ENCODE measurements around the gene SLIT1. TPM values are rescaled to one million over a fixed set of nuclear protein-coding genes. Genes with fewer than 3 reads are reported as not detected.

Gene SLIT1
- total RNA-seq, 1 donor from 2014 or later, result under 0.01 TPM

GRCh38 chr10:96998329-96998888, 187.3 kb downstream of the SLIT1 start:
- no peaks in the 10 kb centered on the region for H3K27me3 ChIP-seq (ENCODE audit: control insufficient read depth in 3 of 3, insufficient read depth in 3 of 3, low read length in 3 of 3)
- H3K9ac ChIP-seq (ENCODE audit: low read depth in 1 of 3, low read length in 3 of 3), result no peak overlapping the region
- no peaks in the 10 kb centered on the region for H3K9me3 ChIP-seq (ENCODE audit: control insufficient read depth in 3 of 3, low read length in 3 of 3)
- peaks cover 2 to 21% (median 8%) of the 10 kb centered on the region in 3 donors for H3K4me1 ChIP-seq (ENCODE audit: control insufficient read depth in 3 of 3, insufficient read depth in 3 of 3, low read length in 3 of 3)
- H3K36me3 ChIP-seq (ENCODE audit: control insufficient read depth in 3 of 3, insufficient read depth in 3 of 3, low read length in 3 of 3), result no peaks in the 10 kb centered on the region
- no peak overlapping the region for H3K27ac ChIP-seq (ENCODE audit: low read depth, low read length)
- H3K4me3 ChIP-seq (ENCODE audit: low read length in 3 of 3), result no peak overlapping the region

- Histone ChIP-seq H3K9me3 (ENCODE audit: control insufficient read depth in 3 of 3, low read length in 3 of 3) (no peaks in the 10 kb centered on the region), H3K27ac (ENCODE audit: low read depth, low read length) (no peak overlapping the region), H3K4me3 (ENCODE audit: low read length in 3 of 3) (no peak overlapping the region), H3K9ac (ENCODE audit: low read depth in 1 of 3, low read length in 3 of 3) (no peak overlapping the region), H3K36me3 (ENCODE audit: control insufficient read depth in 3 of 3, insufficient read depth in 3 of 3, low read length in 3 of 3) (no peaks in the 10 kb centered on the region), H3K27me3 (ENCODE audit: control insufficient read depth in 3 of 3, insufficient read depth in 3 of 3, low read length in 3 of 3) (no peaks in the 10 kb centered on the region), H3K4me1 (ENCODE audit: control insufficient read depth in 3 of 3, insufficient read depth in 3 of 3, low read length in 3 of 3) (peaks cover 2 to 24% (median 10%) of the 10 kb centered on the region in 3 donors)
Measured at GRCh38 chr10:96996275-96996965, 189.3 kb downstream of the SLIT1 start.

GRCh38 chr10:96995851-96996250, 189.9 kb downstream of the SLIT1 start:
- no peak overlapping the region for H3K27ac ChIP-seq (ENCODE audit: low read depth, low read length)
- H3K27me3 ChIP-seq (ENCODE audit: control insufficient read depth in 3 of 3, insufficient read depth in 3 of 3, low read length in 3 of 3), result no peaks in the 10 kb centered on the region
- H3K36me3 ChIP-seq (ENCODE audit: control insufficient read depth in 3 of 3, insufficient read depth in 3 of 3, low read length in 3 of 3), result no peaks in the 10 kb centered on the region
- H3K9me3 ChIP-seq (ENCODE audit: control insufficient read depth in 3 of 3, low read length in 3 of 3), result no peaks in the 10 kb centered on the region
- H3K4me3 ChIP-seq (ENCODE audit: low read length in 3 of 3), result no peak overlapping the region
- H3K9ac ChIP-seq (ENCODE audit: low read depth in 1 of 3, low read length in 3 of 3), result no peak overlapping the region
- peaks cover 2 to 25% (median 11%) of the 10 kb centered on the region in 3 donors for H3K4me1 ChIP-seq (ENCODE audit: control insufficient read depth in 3 of 3, insufficient read depth in 3 of 3, low read length in 3 of 3)

GRCh38 chr10:96992721-96993120, 193.0 kb downstream of the SLIT1 start:
- Histone ChIP-seq H3K9me3 (ENCODE audit: control insufficient read depth in 3 of 3, low read length in 3 of 3) (no peaks in the 10 kb centered on the region), H3K27ac (ENCODE audit: low read depth, low read length) (no peak overlapping the region), H3K9ac (ENCODE audit: low read depth in 1 of 3, low read length in 3 of 3) (no peak overlapping the region), H3K4me1 (ENCODE audit: control insufficient read depth in 3 of 3, insufficient read depth in 3 of 3, low read length in 3 of 3) (peaks cover 2 to 20% (median 11%) of the 10 kb centered on the region in 3 donors), H3K4me3 (ENCODE audit: low read length in 3 of 3) (no peak overlapping the region), H3K27me3 (ENCODE audit: control insufficient read depth in 3 of 3, insufficient read depth in 3 of 3, low read length in 3 of 3) (no peaks in the 10 kb centered on the region), H3K36me3 (ENCODE audit: control insufficient read depth in 3 of 3, insufficient read depth in 3 of 3, low read length in 3 of 3) (no peaks in the 10 kb centered on the region)

GRCh38 chr10:96991313-96991841, 194.4 kb downstream of the SLIT1 start:
- Histone ChIP-seq H3K4me3 (ENCODE audit: low read length in 3 of 3) (no peak overlapping the region), H3K27ac (ENCODE audit: low read depth, low read length) (no peak overlapping the region), H3K4me1 (ENCODE audit: control insufficient read depth in 3 of 3, insufficient read depth in 3 of 3, low read length in 3 of 3) (peaks cover 2 to 20% (median 11%) of the 10 kb centered on the region in 3 donors), H3K9ac (ENCODE audit: low read depth in 1 of 3, low read length in 3 of 3) (no peak overlapping the region), H3K9me3 (ENCODE audit: control insufficient read depth in 3 of 3, low read length in 3 of 3) (no peaks in the 10 kb centered on the region), H3K27me3 (ENCODE audit: control insufficient read depth in 3 of 3, insufficient read depth in 3 of 3, low read length in 3 of 3) (no peaks in the 10 kb centered on the region), H3K36me3 (ENCODE audit: control insufficient read depth in 3 of 3, insufficient read depth in 3 of 3, low read length in 3 of 3) (no peaks in the 10 kb centered on the region)

GRCh38 chr10:96988426-96988825, 197.3 kb downstream of the SLIT1 start:
- no peak overlapping the region for H3K9ac ChIP-seq (ENCODE audit: low read depth in 1 of 3, low read length in 3 of 3)
- peaks cover 0 to 6% (median 4%) of the 10 kb centered on the region in 3 donors for H3K4me1 ChIP-seq (ENCODE audit: control insufficient read depth in 3 of 3, insufficient read depth in 3 of 3, low read length in 3 of 3)
- no peak overlapping the region for H3K27ac ChIP-seq (ENCODE audit: low read depth, low read length)
- no peaks in the 10 kb centered on the region for H3K36me3 ChIP-seq (ENCODE audit: control insufficient read depth in 3 of 3, insufficient read depth in 3 of 3, low read length in 3 of 3)
- no peaks in the 10 kb centered on the region for H3K9me3 ChIP-seq (ENCODE audit: control insufficient read depth in 3 of 3, low read length in 3 of 3)
- no peaks in the 10 kb centered on the region for H3K27me3 ChIP-seq (ENCODE audit: control insufficient read depth in 3 of 3, insufficient read depth in 3 of 3, low read length in 3 of 3)
- H3K4me3 ChIP-seq (ENCODE audit: low read length in 3 of 3), result no peak overlapping the region

- Histone ChIP-seq H3K27me3 (ENCODE audit: control insufficient read depth in 3 of 3, insufficient read depth in 3 of 3, low read length in 3 of 3) (no peaks in the 10 kb centered on the region), H3K27ac (ENCODE audit: low read depth, low read length) (no peak overlapping the region), H3K9ac (ENCODE audit: low read depth in 1 of 3, low read length in 3 of 3) (no peak overlapping the region)
Measured at GRCh38 chr10:96987842-96988175, 197.9 kb downstream of the SLIT1 start.

GRCh38 chr10:96987141-96987841, 198.5 kb downstream of the SLIT1 start:
- Histone ChIP-seq H3K36me3 (ENCODE audit: control insufficient read depth in 3 of 3, insufficient read depth in 3 of 3, low read length in 3 of 3) (peaks cover 0 to 2% (median 1%) of the 10 kb centered on the region in 3 donors), H3K4me3 (ENCODE audit: low read length in 3 of 3) (no peak overlapping the region), H3K27ac (ENCODE audit: low read depth, low read length) (no peak overlapping the region), H3K4me1 (ENCODE audit: control insufficient read depth in 3 of 3, insufficient read depth in 3 of 3, low read length in 3 of 3) (peaks cover 0 to 6% (median 4%) of the 10 kb centered on the region in 3 donors), H3K9me3 (ENCODE audit: control insufficient read depth in 3 of 3, low read length in 3 of 3) (no peaks in the 10 kb centered on the region), H3K27me3 (ENCODE audit: control insufficient read depth in 3 of 3, insufficient read depth in 3 of 3, low read length in 3 of 3) (no peaks in the 10 kb centered on the region), H3K9ac (ENCODE audit: low read depth in 1 of 3, low read length in 3 of 3) (no peak overlapping the region)

More at GRCh38 chr10:96987842-96988175, 197.9 kb downstream of the SLIT1 start:
- Histone ChIP-seq H3K9me3 (ENCODE audit: control insufficient read depth in 3 of 3, low read length in 3 of 3) (no peaks in the 10 kb centered on the region), H3K4me3 (ENCODE audit: low read length in 3 of 3) (no peak overlapping the region), H3K4me1 (ENCODE audit: control insufficient read depth in 3 of 3, insufficient read depth in 3 of 3, low read length in 3 of 3) (peaks cover 0 to 6% (median 4%) of the 10 kb centered on the region in 3 donors), H3K36me3 (ENCODE audit: control insufficient read depth in 3 of 3, insufficient read depth in 3 of 3, low read length in 3 of 3) (peaks cover 0 to 2% (median 0%) of the 10 kb centered on the region in 3 donors)

GRCh38 chr10:96986200-96986856, 199.4 kb downstream of the SLIT1 start:
- H3K9ac ChIP-seq (ENCODE audit: low read depth in 1 of 3, low read length in 3 of 3), result no peak overlapping the region

More at GRCh38 chr10:96986200-96986856, 199.4 kb downstream of the SLIT1 start:
- H3K4me3 ChIP-seq (ENCODE audit: low read length in 3 of 3), result no peak overlapping the region
- peaks cover 4 to 11% (median 11%) of the 10 kb centered on the region in 3 donors for H3K36me3 ChIP-seq (ENCODE audit: control insufficient read depth in 3 of 3, insufficient read depth in 3 of 3, low read length in 3 of 3)
- no peak overlapping the region for H3K27ac ChIP-seq (ENCODE audit: low read depth, low read length)
- H3K4me1 ChIP-seq (ENCODE audit: control insufficient read depth in 3 of 3, insufficient read depth in 3 of 3, low read length in 3 of 3), result peaks cover 0 to 3% (median under 1%) of the 10 kb centered on the region in 3 donors
- no peaks in the 10 kb centered on the region for H3K27me3 ChIP-seq (ENCODE audit: control insufficient read depth in 3 of 3, insufficient read depth in 3 of 3, low read length in 3 of 3)
- H3K9me3 ChIP-seq (ENCODE audit: control insufficient read depth in 3 of 3, low read length in 3 of 3), result no peaks in the 10 kb centered on the region

Data from skeletal muscle tissue (tissue), 4 donors.